DLD1 (cell line): ENCODE data around the gene GSTT2.

Source experiments
- in situ Hi-C: cut with HindIII; loops from 2 replicates; pipeline ENCODE4 v1.10.0; 2017; ENCODE audit warnings: low sequenced_read_pairs

GSTT2 gene

GRCh38 chr22:24008022-24008283 lies 28.0 kb downstream of the GSTT2 start:
- in situ Hi-C loops: loop anchor here (10.0 kb wide), 1 partner anchor 157 kb away; no protein-coding TSS in a partner anchor

GRCh38 chr22:24008381-24009226 lies 28.7 kb downstream of the GSTT2 start:
- in situ Hi-C loops: loop anchor here (10.0 kb wide), 1 partner anchor 156 kb away; no protein-coding TSS in a partner anchor

GRCh38 chr22:24009227-24010017 lies 29.5 kb downstream of the GSTT2 start:
- in situ Hi-C loops: loop anchor here (10.0 kb wide), 1 partner anchor 155 kb away; no protein-coding TSS in a partner anchor

GRCh38 chr22:24010018-24010391 lies 30.1 kb downstream of the GSTT2 start:
- in situ Hi-C loops: no loop called here

- in situ Hi-C loops: no loop called here
These were observed 31.8 kb downstream of the GSTT2 start for GRCh38 chr22:24011735-24012068.

- in situ Hi-C loops: no loop called here
These were observed 36.2 kb downstream of the GSTT2 start for GRCh38 chr22:24016156-24016555.

- in situ Hi-C loops: no loop called here
These were observed 41.4 kb downstream of the GSTT2 start for GRCh38 chr22:24021304-24021703.

GRCh38 chr22:24023204-24023789 lies 43.4 kb downstream of the GSTT2 start:
- in situ Hi-C loops: no loop called here

- in situ Hi-C loops: no loop called here
These were observed 44.4 kb downstream of the GSTT2 start for GRCh38 chr22:24024354-24024753.

- in situ Hi-C loops: no loop called here
These were observed 45.5 kb downstream of the GSTT2 start for GRCh38 chr22:24025475-24025874.

GRCh38 chr22:24026056-24026455 lies 46.1 kb downstream of the GSTT2 start:
- in situ Hi-C loops: no loop called here

GRCh38 chr22:24026733-24027132 lies 46.8 kb downstream of the GSTT2 start:
- in situ Hi-C loops: no loop called here

- in situ Hi-C loops: no loop called here
These were observed 47.5 kb downstream of the GSTT2 start for GRCh38 chr22:24027389-24027975.

- in situ Hi-C loops: no loop called here
These were observed 48.1 kb downstream of the GSTT2 start for GRCh38 chr22:24027991-24028390.

- in situ Hi-C loops: no loop called here
These were observed 48.6 kb downstream of the GSTT2 start for GRCh38 chr22:24028533-24028932.

- in situ Hi-C loops: no loop called here
These were observed 49.4 kb downstream of the GSTT2 start for GRCh38 chr22:24029304-24029703.

- in situ Hi-C loops: no loop called here
These were observed 50.3 kb downstream of the GSTT2 start for GRCh38 chr22:24030186-24030702.
